ENCODE measurements around the gene EYA2.

EYA2 gene

GRCh38 chr20:47137231-47137870 lies 242.7 kb downstream of the EYA2 start:
- no peak for ATAC-seq (replicated peaks; ENCODE audit: extremely low read depth, poor library complexity, severe bottlenecking)
- Mint-ChIP-seq H3K27ac (ENCODE audit: low read depth) (no peak overlapping the region), H3K27me3 (peaks cover 30% of the 10 kb centered on the region), H3K4me1 (no peaks in the 10 kb centered on the region), H3K9me3 (no peaks in the 10 kb centered on the region), H3K4me3 (no peak overlapping the region), H3K36me3 (ENCODE audit: insufficient read depth) (no peaks in the 10 kb centered on the region)
- no peak for DNase-seq (ENCODE audit: low spot score in 2 of 2)

- Mint-ChIP-seq H3K4me3 (no peak overlapping the region), H3K27ac (ENCODE audit: low read depth) (no peak overlapping the region), H3K4me1 (no peaks in the 10 kb centered on the region), H3K36me3 (ENCODE audit: insufficient read depth) (no peaks in the 10 kb centered on the region), H3K27me3 (peaks cover 50% of the 10 kb centered on the region), H3K9me3 (no peaks in the 10 kb centered on the region)
- ATAC-seq (replicated peaks; ENCODE audit: extremely low read depth, poor library complexity, severe bottlenecking) (no peak), DNase-seq (ENCODE audit: low spot score in 2 of 2) (no peak)
Measured at GRCh38 chr20:47139934-47140535, 245.4 kb downstream of the EYA2 start.

DNA sequence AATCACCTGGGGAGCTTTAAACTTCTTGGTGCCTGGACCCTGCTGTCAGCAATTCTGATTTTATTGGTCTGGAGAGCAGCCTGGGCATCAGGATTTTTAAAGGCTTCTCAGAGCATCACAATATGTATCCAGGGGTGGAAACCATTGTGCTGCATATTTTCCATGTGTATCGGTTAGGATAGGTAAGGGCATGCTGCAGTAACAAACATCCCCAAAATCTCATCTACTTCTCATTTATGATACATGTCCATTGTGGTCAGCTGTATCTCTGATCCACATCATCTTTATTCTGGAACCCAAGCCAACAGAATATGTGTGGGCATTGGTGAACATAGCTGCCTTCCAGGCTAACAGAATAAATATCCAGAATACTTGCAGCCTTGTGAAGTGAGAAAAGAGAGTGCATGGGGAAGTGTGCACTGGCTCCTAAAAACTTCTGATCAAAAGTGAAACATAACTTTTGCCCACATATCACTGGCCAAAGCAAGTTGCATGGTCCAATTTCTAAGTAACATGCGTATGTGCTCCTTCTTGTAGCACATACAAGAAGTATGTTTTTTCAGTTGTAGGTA lies 246.8 kb downstream of the EYA2 start:
- H3K9me3 Mint-ChIP-seq = no peaks in the 10 kb centered on the region
- DNase-seq (ENCODE audit: low spot score in 2 of 2) = no peak
- H3K27me3 Mint-ChIP-seq = peaks cover 53% of the 10 kb centered on the region
- no peak for ATAC-seq (replicated peaks; ENCODE audit: extremely low read depth, poor library complexity, severe bottlenecking)
- H3K4me1 Mint-ChIP-seq = no peaks in the 10 kb centered on the region
- H3K36me3 Mint-ChIP-seq (ENCODE audit: insufficient read depth) = no peaks in the 10 kb centered on the region
- H3K27ac Mint-ChIP-seq (ENCODE audit: low read depth) = no peak overlapping the region
- H3K4me3 Mint-ChIP-seq = no peak overlapping the region

DNA sequence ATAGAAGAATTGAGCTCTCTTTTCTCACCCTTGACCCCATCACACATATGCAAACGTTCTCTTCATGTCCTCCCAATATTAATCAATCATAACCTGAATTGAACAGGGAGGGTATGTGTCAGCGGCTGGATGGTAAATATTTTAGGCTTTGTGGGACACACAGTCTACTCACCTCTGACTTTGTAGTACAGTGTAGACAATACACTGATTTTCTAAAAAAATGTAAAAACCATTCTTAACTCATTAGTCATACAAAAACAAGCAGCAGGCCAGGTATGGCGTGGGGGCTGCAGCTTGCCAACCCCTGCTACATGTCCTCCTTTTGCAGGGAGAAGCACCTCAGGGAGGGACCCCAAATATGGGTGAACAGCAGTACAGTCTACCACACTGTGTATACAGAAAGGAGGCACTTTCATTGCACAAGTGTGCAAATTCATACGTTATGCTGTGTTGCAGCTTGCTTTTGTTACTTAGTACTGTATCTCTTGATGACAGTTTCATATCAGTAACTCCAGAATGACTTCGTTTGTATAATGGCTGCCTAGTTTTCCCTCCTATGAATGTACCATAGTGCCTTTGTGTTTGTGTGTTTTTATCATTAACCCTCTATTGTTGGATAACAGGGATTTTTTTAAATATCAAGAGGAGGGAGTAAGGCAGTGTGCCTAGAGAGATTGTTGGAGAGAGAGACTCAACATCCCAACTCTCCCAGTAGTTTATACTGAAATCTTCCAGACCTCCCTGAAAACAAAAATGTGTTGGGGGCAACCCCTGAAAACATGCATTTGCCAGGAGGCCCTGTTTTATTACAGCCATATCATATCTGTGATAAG lies 247.5 kb downstream of the EYA2 start:
- no peaks in the 10 kb centered on the region for H3K9me3 Mint-ChIP-seq
- no peaks in the 10 kb centered on the region for H3K36me3 Mint-ChIP-seq (ENCODE audit: insufficient read depth)
- no peak overlapping the region for H3K27ac Mint-ChIP-seq (ENCODE audit: low read depth)
- ATAC-seq (replicated peaks; ENCODE audit: extremely low read depth, poor library complexity, severe bottlenecking) (no peak), DNase-seq (ENCODE audit: low spot score in 2 of 2) (no peak)
- no peak overlapping the region for H3K4me3 Mint-ChIP-seq
- H3K27me3 Mint-ChIP-seq = peaks cover 46% of the 10 kb centered on the region
- no peaks in the 10 kb centered on the region for H3K4me1 Mint-ChIP-seq

GRCh38 chr20:47142774-47143170 lies 248.1 kb downstream of the EYA2 start:
- H3K36me3 Mint-ChIP-seq (ENCODE audit: insufficient read depth) = no peaks in the 10 kb centered on the region
- no peaks in the 10 kb centered on the region for H3K9me3 Mint-ChIP-seq
- ATAC-seq (replicated peaks; ENCODE audit: extremely low read depth, poor library complexity, severe bottlenecking) = no peak
- peaks cover 41% of the 10 kb centered on the region for H3K27me3 Mint-ChIP-seq
- no peak for DNase-seq (ENCODE audit: low spot score in 2 of 2)
- H3K4me3 Mint-ChIP-seq = no peak overlapping the region
- H3K4me1 Mint-ChIP-seq = no peaks in the 10 kb centered on the region
- H3K27ac Mint-ChIP-seq (ENCODE audit: low read depth) = no peak overlapping the region

DNA sequence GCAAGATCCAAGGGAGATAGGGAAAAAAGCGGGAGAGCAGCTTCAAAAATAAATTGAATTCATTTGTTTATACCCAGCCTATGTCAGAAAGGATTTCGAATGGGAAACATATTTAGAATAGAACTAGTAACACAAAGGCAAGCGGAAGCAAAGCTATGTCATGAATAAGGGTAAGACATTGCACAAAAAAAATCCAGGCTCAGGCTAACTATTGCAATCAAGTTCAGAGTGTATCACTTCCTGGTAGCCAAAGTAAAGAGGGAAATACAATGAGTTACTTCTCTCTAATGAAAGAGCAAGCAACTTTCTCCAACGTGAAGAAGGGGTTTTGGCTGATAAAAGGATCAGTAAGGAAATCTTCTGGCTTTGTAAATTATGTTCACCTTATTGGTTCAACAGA lies 249.0 kb downstream of the EYA2 start:
- Mint-ChIP-seq H3K27ac (ENCODE audit: low read depth) (no peak overlapping the region), H3K9me3 (no peaks in the 10 kb centered on the region)
- ATAC-seq (replicated peaks; ENCODE audit: extremely low read depth, poor library complexity, severe bottlenecking) = no peak

DNA sequence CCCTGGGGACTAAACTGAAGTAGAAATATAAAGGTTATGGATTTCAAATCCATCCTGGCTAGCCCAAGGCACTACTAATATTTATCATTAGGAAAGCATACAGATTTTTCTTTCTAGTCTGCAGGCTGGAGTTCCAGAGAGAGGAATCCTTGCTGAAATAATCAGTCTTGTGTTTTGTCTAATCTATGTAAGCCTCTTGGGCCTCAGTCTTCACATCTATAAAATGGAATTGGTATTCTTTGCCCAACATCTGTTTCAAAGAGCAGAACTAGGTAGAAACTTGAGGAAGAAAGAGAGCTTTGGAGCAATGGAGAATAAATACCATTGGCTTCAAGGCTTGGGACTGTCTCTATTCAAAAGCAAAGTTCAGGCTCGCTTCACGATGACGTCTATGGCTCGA lies 249.8 kb downstream of the EYA2 start:
- Mint-ChIP-seq H3K27ac (ENCODE audit: low read depth) (no peak overlapping the region), H3K36me3 (ENCODE audit: insufficient read depth) (no peaks in the 10 kb centered on the region), H3K4me1 (no peaks in the 10 kb centered on the region), H3K9me3 (no peaks in the 10 kb centered on the region), H3K27me3 (peaks cover 41% of the 10 kb centered on the region), H3K4me3 (no peak overlapping the region)
- no peak for ATAC-seq (replicated peaks; ENCODE audit: extremely low read depth, poor library complexity, severe bottlenecking)
- no peak for DNase-seq (ENCODE audit: low spot score in 2 of 2)

More for the DNA sequence above, 249.0 kb downstream of the EYA2 start:
- Mint-ChIP-seq H3K27me3 (peaks cover 41% of the 10 kb centered on the region), H3K4me1 (no peaks in the 10 kb centered on the region), H3K4me3 (no peak overlapping the region), H3K36me3 (ENCODE audit: insufficient read depth) (no peaks in the 10 kb centered on the region)
- DNase-seq (ENCODE audit: low spot score in 2 of 2) = no peak

DNA sequence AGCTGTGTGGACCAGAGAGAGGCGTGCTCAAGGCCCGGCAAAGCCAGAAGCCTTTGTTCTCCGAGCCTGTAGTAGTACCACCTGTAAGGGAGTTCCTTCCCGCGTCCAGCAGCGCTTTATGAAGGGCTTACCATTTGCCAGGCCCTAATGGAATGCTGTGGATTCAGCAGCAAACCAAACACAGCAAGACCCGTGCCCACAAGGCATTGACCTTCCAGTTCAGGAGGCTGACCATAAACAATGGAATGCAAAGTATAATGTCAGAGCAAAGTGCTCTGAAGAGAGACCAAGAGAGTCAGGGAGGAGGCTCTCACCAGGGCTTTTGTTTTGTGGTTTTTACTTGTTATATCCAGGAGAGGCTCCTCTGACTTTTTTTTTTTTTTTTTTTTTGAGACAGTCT lies 252.0 kb downstream of the EYA2 start:
- no peaks in the 10 kb centered on the region for H3K36me3 Mint-ChIP-seq (ENCODE audit: insufficient read depth)
- H3K4me1 Mint-ChIP-seq = no peaks in the 10 kb centered on the region
- DNase-seq (ENCODE audit: low spot score in 2 of 2) = no peak
- no peak overlapping the region for H3K27ac Mint-ChIP-seq (ENCODE audit: low read depth)
- peaks cover 43% of the 10 kb centered on the region for H3K27me3 Mint-ChIP-seq
- no peak overlapping the region for H3K4me3 Mint-ChIP-seq
- no peaks in the 10 kb centered on the region for H3K9me3 Mint-ChIP-seq
- no peak for ATAC-seq (replicated peaks; ENCODE audit: extremely low read depth, poor library complexity, severe bottlenecking)

GRCh38 chr20:47148059-47148458 lies 253.4 kb downstream of the EYA2 start:
- Mint-ChIP-seq H3K27ac (ENCODE audit: low read depth) (no peak overlapping the region), H3K27me3 (peaks cover 48% of the 10 kb centered on the region), H3K9me3 (no peaks in the 10 kb centered on the region), H3K36me3 (ENCODE audit: insufficient read depth) (no peaks in the 10 kb centered on the region), H3K4me3 (no peak overlapping the region), H3K4me1 (no peaks in the 10 kb centered on the region)
- ATAC-seq (replicated peaks; ENCODE audit: extremely low read depth, poor library complexity, severe bottlenecking) (no peak), DNase-seq (ENCODE audit: low spot score in 2 of 2) (no peak)

GRCh38 chr20:47149939-47150338 lies 255.3 kb downstream of the EYA2 start:
- H3K27ac Mint-ChIP-seq (ENCODE audit: low read depth) = no peak overlapping the region
- DNase-seq (ENCODE audit: low spot score in 2 of 2) (no peak), ATAC-seq (replicated peaks; ENCODE audit: extremely low read depth, poor library complexity, severe bottlenecking) (no peak)
- no peaks in the 10 kb centered on the region for H3K4me1 Mint-ChIP-seq
- peaks cover 49% of the 10 kb centered on the region for H3K27me3 Mint-ChIP-seq
- H3K9me3 Mint-ChIP-seq = no peaks in the 10 kb centered on the region
- H3K4me3 Mint-ChIP-seq = no peak overlapping the region
- H3K36me3 Mint-ChIP-seq (ENCODE audit: insufficient read depth) = no peaks in the 10 kb centered on the region

DNA sequence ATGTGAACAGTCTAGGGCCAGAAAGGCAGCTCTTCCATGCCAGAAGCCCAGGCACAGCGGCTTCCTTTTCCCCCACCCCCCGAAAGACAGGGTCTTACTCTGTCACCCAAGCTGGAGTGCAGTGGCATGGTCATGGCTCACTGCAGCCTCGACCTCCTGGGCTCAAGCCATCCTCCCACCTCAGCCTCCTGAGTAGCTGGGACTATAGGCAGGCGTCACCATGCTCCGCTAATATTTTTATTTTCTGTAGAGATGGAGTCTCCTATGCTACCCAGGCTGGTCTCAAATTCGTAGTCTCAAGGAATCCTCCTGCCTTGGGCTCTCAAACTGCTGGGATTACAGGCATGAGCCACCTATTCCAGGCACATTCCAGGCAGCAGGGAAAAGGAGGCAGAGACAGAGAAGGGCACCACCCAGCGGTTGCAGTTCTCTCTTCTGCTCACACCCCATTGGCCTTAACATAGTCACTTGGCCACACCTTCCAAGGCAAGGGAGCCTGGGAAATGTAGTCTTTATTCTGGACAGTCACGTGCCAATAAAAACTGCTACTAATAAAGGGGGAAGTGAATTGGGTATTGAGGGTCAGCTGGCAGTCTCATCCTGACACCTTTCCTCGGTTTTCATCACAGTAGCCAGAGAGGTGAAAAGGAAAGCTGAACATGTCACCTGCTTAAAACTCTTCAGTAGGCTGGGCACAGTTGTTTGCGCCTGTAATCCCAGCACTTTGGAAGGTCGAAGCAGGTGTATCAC lies 255.9 kb downstream of the EYA2 start:
- no peak overlapping the region for H3K4me3 Mint-ChIP-seq
- DNase-seq (ENCODE audit: low spot score in 2 of 2) (no peak), ATAC-seq (replicated peaks; ENCODE audit: extremely low read depth, poor library complexity, severe bottlenecking) (no peak)
- no peaks in the 10 kb centered on the region for H3K36me3 Mint-ChIP-seq (ENCODE audit: insufficient read depth)
- H3K27ac Mint-ChIP-seq (ENCODE audit: low read depth) = no peak overlapping the region
- peaks cover 42% of the 10 kb centered on the region for H3K27me3 Mint-ChIP-seq
- H3K4me1 Mint-ChIP-seq = no peaks in the 10 kb centered on the region
- no peaks in the 10 kb centered on the region for H3K9me3 Mint-ChIP-seq

GRCh38 chr20:47152068-47152467 lies 257.4 kb downstream of the EYA2 start:
- H3K9me3 Mint-ChIP-seq = no peaks in the 10 kb centered on the region
- H3K27ac Mint-ChIP-seq (ENCODE audit: low read depth) = no peak overlapping the region
- H3K27me3 Mint-ChIP-seq = peaks cover 42% of the 10 kb centered on the region
- H3K4me3 Mint-ChIP-seq = no peak overlapping the region
- DNase-seq (ENCODE audit: low spot score in 2 of 2) (no peak), ATAC-seq (replicated peaks; ENCODE audit: extremely low read depth, poor library complexity, severe bottlenecking) (no peak)
- H3K36me3 Mint-ChIP-seq (ENCODE audit: insufficient read depth) = peaks cover 1% of the 10 kb centered on the region
- H3K4me1 Mint-ChIP-seq = no peaks in the 10 kb centered on the region
